MV-4-11 (cell line): Measurements from ENCODE around the gene ADCYAP1R1.
"Not testable (repeated sequence)": the region's sequence is repeated elsewhere in the genome, so short reads cannot be mapped to it uniquely, and the experiment has no call there.

Experiments
- DNase-seq: peaks from one replicate; lab custom pipeline; 2025; lab: John Stamatoyannopoulos, UW

The ADCYAP1R1 gene

GRCh38 chr7:31134246-31135188 lies 82.4 kb downstream of the ADCYAP1R1 start:
- DNase-seq, result peak; percentile 6

- no peak for DNase-seq
These were observed 85.1 kb downstream of the ADCYAP1R1 start for GRCh38 chr7:31137234-31137633.

- DNase-seq, result no peak
These were observed 93.2 kb downstream of the ADCYAP1R1 start for GRCh38 chr7:31145339-31145738.

GRCh38 chr7:31146030-31146429 lies 93.9 kb downstream of the ADCYAP1R1 start:
- no peak for DNase-seq

GRCh38 chr7:31146538-31146937 lies 94.4 kb downstream of the ADCYAP1R1 start:
- no peak for DNase-seq

GRCh38 chr7:31151849-31152248 lies 99.7 kb downstream of the ADCYAP1R1 start:
- no peak for DNase-seq

- not testable (repeated sequence) for DNase-seq
These were observed 101.2 kb downstream of the ADCYAP1R1 start for GRCh38 chr7:31153318-31153717.

- DNase-seq, result no peak
These were observed 108.8 kb downstream of the ADCYAP1R1 start for GRCh38 chr7:31160941-31161340.
